Kidney capillary endothelial cell (primary cell): ENCODE data around the gene SPEF2.

ENCODE experiments used
- DNase-seq: peaks from one replicate; pipeline ENCODE4 v3.0.0-alpha.2; 2018; ENCODE audit warnings: low spot score

SPEF2 gene

GRCh38 chr5:35780236-35780635 lies 162.6 kb downstream of the SPEF2 start:
- no peak for DNase-seq

- no peak for DNase-seq
These were observed 163.6 kb downstream of the SPEF2 start for GRCh38 chr5:35781181-35781790.

- no peak for DNase-seq
These were observed 165.9 kb downstream of the SPEF2 start for GRCh38 chr5:35783551-35783950.

GRCh38 chr5:35785601-35786085 lies 168.0 kb downstream of the SPEF2 start:
- no peak for DNase-seq

- DNase-seq: peak; percentile 41
These were observed 171.1 kb downstream of the SPEF2 start for GRCh38 chr5:35788724-35789123.

- no peak for DNase-seq
These were observed 172.2 kb downstream of the SPEF2 start for GRCh38 chr5:35789732-35790456.

- no peak for DNase-seq
These were observed 172.8 kb downstream of the SPEF2 start for GRCh38 chr5:35790457-35790822.

GRCh38 chr5:35794328-35794619 lies 176.6 kb downstream of the SPEF2 start:
- no peak for DNase-seq

GRCh38 chr5:35794684-35795375 lies 177.2 kb downstream of the SPEF2 start:
- DNase-seq: no peak

GRCh38 chr5:35799181-35799580 lies 181.5 kb downstream of the SPEF2 start:
- no peak for DNase-seq

GRCh38 chr5:35799753-35800152 lies 182.1 kb downstream of the SPEF2 start:
- DNase-seq: no peak

GRCh38 chr5:35803191-35803651 lies 185.6 kb downstream of the SPEF2 start:
- peak; percentile 87 for DNase-seq

GRCh38 chr5:35804201-35804653 lies 186.6 kb downstream of the SPEF2 start:
- DNase-seq: no peak

- no peak for DNase-seq
These were observed 187.2 kb downstream of the SPEF2 start for GRCh38 chr5:35804841-35805240.

GRCh38 chr5:35810601-35811000 lies 192.9 kb downstream of the SPEF2 start:
- no peak for DNase-seq

GRCh38 chr5:35811108-35811741 lies 193.6 kb downstream of the SPEF2 start:
- no peak for DNase-seq

- DNase-seq: no peak
These were observed 195.9 kb downstream of the SPEF2 start for GRCh38 chr5:35813521-35813920.

GRCh38 chr5:35815089-35815936 lies 197.7 kb downstream of the SPEF2 start:
- DNase-seq: peak; percentile 19

GRCh38 chr5:35816881-35817521 lies 199.3 kb downstream of the SPEF2 start:
- DNase-seq: no peak

GRCh38 chr5:35819026-35819425 lies 201.4 kb downstream of the SPEF2 start:
- DNase-seq: no peak

GRCh38 chr5:35819668-35820067 lies 202.0 kb downstream of the SPEF2 start:
- no peak for DNase-seq
